Dermis blood vessel endothelial cell (primary cell): ENCODE measurements around the gene PASK. TPM values are rescaled to one million over a fixed set of nuclear protein-coding genes. Genes with fewer than 3 reads are reported as not detected.

ENCODE experiments used
- DNase-seq: peaks from one replicate; pipeline ENCODE4 v3.0.0; 2010
- total RNA-seq: library from RNA; depleted of rRNA; stranded (reverse); fragments of >200 nt; gene quantifications from 2 replicates; pipeline ENCODE4 v1.2.3, GENCODE V29; 2014

The PASK gene
- total RNA-seq, 1 donor from 2014 or later = 4.4 TPM

DNA sequence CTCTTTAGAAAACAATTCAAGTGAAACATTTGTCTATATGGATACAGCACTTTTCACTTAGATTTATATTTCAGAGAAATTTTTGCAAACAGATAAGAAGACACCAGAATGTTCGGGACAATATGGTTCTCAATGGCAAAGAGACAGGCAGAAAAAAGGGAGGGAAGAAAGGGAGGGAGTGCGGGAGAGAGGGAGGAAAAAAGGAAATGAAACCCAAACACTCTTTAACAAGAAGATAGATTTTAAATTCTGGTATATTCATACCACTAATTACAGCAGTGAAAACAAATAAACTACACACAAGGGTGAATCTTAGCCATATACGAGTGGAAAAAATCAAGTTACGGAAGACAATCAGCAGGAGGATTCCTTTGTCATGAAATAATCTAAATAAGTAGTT, 3.0 kb downstream of the PASK start:
- DNase-seq = no peak

DNA sequence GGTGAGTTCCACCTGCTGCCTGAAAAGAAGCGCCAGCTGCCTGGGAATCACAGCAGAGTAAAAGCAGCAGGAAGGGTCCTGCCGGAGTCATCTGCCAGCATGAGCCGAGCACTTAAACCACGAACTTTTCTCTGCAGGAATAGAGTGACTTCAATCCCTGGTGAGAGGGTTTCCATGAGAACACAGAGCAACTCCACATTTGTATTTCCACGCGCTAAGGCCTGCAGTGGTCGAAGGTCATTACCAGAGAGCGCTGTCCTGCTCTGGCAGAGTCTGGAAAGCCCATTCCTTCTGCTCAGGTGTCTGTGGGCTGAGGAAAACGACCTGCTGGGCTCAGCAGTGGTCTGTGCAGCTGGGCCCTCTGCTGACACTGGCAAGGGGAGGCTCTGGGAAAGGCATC, 6.7 kb downstream of the PASK start:
- DNase-seq = no peak

DNA sequence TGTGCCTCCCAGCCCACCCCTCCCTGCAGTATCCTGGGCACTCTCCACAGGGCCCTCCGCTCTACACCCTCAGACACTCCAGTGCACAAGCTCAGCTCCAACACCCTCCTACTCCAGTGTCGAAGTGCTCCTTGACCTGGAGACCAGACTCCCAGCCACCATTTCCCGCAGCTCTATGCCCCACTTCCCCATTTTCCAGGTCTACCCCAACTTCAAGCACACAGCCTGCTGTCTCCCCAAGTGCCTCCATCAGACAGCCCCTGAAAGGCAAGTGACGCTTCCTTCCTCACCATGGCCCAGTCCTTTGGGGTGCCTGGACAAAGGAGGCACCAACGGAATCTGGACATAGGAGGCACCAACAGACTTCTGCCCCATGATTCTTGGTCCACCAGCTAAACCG, 7.2 kb downstream of the PASK start:
- DNase-seq = no peak

DNA sequence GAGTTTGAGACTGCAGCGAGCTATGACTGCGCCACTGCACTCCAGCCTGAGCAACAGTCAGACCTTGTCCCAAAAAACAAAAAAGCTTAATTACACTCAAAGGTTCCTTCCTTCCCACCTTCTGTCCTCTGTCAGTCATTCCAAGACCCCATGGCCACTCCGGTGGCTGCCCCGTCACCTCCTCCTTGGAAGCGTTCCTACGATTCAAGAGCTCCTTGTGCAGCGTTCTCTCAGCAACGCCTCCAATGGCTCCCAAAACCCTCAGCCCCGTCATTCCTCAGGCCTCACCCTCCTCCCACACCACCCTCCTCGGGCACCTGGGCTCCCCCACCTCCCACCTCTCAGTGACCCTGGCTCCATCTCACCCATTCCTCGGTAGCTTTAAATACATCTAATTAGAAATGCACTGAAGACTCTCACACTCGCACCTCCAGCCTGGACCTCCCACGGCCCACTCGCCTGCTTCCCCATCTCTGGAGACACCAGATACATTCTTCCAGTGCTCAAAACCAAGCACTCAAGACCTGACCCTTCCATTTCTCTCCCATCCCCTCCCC, 8.0 kb downstream of the PASK start:
- no peak for DNase-seq

DNA sequence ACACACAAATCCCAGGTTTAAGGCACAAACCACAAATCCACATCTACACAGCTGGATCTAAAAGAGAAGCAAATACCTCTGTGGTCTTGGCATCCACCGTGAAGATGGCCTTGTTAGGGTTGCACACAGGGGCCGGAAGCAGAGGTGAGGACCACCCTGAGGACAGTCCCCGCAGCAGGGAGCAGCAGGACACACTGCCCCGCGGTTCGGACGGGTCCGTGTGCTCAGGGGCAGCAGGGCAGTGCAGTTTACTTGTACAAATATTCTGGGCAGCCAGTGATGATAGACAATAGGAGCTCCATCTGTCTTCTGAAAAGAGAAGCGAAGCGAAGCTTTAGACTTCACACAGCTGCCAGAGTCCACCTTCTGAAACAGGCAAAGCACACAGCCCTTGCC, 8.8 kb downstream of the PASK start:
- no peak for DNase-seq

DNA sequence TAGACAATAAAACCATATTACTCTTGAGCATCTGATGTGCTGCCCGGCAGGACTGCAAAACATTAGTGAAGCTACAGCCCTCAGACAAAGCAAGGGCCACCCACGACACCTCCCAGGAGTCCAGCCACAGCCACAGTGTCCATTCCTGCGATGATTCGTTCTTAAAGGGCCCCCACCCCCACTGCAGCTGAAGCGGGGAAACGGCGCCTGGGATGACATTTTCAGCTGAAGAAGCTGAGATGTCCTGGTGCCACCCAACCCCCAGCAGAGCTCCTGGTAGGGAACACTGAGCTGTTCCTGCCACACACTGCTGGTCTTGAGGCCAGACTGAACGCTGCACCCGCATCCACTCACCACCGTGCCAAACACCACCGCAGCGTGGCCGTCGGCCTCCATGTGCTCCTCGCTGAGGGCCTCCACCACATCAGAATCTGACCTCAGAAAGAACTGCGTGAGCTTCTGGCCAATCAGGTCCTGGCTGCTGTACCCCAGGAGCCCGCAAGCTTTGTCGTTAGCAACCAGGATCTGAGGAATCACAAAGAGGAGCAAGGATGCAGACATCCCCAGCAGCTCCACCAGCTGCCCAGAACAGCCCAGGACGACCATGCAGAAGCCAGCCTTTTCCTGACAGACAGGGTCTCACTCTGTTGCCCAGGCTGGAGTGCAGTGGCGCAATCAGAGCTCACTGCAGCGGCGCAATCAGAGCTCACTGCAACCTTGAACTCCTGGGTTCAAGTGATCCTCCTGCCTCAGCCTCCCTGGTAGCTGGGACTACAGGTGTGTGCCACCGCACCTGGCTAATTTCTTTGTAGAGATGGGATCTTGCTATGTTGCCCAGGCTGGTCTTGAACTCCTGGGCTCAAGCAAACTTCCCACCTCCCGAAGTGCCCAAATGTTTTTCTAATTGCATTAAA, 9.5 kb downstream of the PASK start:
- DNase-seq = no peak

DNA sequence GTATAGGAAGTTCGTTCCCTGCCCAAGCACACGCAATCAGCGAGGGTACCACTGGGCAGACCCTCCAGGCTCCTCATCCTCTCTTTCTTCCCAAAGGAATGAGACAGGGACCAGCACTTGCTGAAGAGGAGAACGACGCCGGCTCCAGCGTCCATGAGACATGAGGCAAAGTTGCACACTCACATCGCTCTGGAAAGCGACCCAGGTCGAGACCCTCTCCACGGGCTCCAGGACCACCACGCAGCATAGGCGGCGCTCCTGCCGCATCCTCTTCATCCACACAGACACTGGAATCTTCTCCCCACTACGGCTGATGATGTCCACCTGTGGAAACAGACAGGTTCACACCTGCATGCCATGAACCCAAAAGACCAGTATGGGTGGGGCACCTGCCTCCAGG, 10.8 kb downstream of the PASK start:
- no peak for DNase-seq

DNA sequence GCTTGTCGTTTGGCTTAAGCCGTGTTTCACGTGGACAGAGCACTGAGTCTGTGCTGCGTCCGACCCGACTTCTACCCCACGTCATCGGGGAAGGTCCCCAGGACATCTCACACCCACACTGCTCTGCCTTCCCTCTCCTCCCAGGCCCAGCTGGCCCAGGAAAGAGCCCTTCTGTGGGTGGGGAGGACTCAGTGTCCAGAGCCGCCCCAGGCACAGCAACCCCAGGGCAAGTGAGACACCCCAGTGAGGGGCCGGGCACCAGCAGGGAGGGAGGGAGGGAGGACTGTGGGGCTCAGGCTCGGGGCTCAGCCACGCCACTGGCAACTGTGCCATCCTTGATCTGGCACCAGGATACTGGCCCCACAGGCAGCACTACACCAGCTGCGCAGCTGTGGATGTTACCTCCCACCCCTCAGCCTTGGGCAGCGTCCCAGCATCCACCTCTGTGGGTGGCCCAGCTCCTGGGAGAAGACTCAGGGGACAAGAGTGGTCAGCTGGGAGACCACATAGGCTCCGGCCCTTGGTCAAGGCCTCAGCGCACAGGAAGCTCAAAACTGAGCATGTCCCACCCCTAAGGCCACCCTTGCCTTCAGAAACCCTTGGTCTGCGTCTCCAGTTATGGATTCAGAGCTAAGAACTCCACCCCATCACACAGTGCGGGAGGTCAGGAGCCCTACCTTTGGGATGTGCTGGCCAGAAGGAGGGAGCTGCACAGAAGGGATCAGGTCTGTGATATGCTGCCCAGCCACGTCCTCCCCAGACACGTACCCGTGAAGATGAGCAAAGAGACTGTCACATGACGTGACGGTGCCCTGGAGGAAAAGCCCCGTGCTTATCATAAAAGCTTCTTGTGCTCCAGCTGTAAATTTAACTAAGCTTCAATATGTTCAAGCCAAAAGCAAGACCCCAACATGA, 11.7 kb downstream of the PASK start:
- no peak for DNase-seq

DNA sequence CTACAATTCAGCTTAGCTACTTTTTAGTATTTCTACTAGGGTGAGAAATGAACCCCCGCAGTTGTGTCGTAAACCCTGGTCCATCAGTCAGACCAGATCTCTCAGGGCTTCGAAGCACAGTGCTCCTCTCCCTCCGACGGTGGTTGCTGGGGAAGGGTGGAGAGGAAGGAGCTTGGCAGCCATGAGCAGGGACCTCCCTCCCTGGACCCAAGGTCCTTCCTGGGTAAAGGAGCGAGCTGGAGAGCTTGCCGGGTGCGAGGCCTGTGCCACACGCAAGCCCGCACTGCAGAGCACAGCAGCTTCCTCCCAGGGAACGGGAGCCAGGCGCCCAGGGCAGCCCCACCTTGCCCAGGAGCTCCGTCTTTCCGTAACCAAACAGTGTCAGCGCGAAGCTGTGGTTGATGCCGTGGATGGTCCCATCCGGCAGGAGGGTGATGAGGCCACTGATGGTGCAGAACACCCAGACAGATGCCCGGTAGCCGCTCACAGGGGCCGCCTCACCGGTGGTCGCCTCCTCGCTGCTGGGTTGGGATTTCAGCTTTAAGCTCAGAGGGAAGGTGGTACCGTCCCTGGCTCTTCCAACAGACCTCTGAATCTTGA, 12.5 kb downstream of the PASK start:
- DNase-seq = no peak

DNA sequence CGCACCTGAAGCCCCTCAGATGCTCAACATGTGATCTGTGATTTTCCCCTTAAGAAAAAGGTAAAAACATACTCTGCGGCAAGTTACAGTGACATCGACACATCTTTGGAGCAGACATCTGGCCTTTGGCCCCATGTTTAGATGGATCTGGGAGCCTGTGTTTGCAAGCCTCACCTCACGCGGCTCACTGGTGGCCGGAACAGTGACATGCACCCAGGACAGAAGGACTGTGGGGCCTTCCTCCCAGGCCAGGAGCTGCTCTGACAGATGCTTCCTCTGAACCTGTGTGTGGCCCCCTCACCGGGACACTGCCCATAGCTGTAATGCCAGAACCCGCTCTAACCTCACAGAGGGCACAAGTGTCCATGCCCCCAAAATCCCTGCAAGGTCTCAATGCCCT, 13.1 kb downstream of the PASK start:
- DNase-seq = no peak

DNA sequence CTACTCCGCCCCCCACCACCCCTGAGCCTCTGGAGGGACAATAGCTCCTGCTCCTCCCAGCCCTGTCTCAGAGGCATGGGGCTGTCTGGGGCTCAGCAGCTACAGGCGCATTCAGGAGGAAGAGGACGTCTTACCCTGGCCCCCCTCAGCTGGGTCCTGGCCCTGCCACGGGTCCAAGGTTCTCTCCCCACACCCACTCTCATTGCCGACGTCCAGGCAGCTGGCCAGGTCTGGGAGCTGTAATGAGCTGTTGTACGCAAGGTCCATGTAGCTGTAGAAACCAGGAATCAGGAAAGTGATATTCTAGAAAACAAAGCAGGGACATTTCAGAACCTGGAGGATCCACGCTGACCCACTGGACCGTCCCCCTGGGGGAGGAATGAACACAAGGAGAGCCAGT, 13.5 kb downstream of the PASK start:
- DNase-seq = no peak

DNA sequence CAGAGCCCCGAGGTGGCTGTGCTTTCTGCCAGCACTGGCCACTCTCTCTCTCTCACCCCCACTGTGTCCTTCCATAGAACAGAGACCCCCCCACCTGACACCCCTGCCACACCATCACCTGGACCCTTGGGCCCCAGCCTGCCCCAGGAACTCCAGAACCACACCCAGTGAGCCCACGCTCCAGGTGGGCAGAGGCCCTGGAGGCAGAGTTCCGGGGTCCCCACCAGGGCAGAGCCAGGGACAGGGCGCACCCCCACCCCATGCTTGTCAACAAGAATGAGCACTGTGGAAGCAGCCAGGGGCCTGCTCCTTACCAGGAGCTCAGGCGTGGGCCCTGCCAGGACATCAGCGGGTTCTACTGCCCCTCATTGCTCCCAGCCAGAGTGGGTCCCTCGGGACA, 14.6 kb downstream of the PASK start:
- no peak for DNase-seq

DNA sequence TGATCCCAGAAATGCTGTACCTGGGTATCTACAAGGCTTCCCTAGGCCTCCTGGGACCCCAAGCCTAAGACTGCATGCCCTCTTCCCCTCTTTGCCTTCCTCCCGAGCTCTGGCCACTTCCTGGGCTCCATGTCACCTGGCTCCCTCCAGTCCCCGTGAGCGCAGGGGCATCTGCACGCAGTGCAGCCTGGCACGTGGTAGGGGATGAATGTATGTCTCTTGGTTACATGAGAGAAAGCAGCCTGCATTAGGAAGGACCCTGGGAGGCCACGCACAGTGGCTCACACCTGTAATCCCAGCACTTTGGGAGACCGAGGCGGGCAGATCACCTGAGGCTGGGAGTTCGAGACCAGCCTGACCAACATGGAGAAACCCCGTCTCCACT, 15.8 kb downstream of the PASK start:
- no peak for DNase-seq

DNA sequence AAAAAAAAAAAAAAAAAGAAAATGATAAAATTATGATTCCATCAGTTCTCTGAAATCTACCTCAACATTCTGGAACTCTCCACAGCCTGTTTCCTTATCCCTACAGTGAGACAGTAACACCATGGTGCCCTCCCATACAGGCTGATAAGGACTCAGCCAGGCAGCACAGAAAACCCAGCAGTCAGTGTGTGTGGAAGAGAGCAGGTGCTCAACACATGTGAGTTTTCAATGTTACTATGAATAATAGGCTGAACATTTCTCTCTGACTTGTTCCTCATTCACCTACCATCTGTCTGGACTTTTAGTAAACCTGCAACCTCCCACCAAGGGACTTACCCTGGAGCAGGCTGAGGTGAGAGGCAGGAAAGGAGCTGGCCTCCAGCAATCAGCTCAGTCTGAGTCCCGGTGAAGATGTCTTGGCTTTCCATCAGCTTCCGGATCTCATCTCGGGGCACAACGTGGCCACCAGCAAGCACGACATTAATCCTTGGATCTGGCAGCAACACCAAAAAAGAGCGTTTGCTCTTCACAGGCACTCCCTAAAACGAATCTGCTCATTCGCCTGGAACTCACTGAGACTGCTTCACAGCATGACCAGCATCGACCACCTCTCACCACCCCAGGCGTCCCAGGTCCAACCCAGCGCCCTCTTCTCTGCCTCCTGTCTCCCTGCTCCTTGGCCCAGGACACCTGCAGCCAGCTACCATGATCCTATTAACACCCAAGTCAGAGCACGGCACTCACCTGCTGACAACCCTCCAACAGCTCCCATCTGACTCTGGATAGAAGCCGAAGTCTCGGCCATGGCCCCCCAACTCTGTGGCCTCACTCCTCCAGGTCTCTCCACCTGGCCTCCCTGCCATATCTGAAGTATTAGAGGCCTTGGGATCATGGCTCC, 16.5 kb downstream of the PASK start:
- no peak for DNase-seq

DNA sequence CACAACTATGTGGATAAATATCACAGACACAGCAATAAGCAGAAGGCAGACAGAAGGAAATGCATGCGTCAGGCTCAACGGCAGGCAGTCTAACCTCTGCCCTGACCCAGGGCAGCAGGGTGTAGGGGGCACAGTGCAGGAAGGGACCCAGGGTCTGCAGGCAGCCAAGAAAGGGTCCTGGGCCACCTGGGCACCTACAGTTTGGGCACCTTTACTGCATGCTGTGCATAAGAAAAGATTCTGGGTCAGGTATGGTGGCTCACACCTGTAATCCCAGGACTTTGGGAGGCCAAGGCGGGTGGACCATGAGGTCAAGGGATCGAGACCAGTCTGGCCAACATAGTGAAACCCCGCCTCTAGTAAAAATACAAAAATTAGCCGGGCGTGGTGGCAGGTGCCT, 17.7 kb downstream of the PASK start:
- DNase-seq = no peak

DNA sequence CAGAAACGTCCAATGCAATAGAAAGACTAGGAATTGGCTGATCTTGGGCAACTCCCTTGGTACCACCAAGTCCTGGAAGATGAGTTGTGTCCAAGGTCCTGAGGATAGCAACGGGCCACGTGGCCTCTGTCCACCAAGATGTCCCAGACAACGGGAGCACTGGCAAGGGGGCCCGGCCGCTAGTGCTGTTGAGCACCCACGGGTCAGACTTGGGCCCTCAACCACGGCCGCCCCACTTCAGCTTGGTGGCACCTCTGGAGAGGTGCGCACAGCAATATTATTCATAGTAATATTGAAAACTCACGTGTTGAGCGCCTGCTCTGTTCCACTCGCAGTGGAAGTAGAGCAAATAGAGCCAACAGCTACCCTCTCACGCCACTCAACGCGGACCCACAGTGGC, 19.0 kb downstream of the PASK start:
- no peak for DNase-seq

DNA sequence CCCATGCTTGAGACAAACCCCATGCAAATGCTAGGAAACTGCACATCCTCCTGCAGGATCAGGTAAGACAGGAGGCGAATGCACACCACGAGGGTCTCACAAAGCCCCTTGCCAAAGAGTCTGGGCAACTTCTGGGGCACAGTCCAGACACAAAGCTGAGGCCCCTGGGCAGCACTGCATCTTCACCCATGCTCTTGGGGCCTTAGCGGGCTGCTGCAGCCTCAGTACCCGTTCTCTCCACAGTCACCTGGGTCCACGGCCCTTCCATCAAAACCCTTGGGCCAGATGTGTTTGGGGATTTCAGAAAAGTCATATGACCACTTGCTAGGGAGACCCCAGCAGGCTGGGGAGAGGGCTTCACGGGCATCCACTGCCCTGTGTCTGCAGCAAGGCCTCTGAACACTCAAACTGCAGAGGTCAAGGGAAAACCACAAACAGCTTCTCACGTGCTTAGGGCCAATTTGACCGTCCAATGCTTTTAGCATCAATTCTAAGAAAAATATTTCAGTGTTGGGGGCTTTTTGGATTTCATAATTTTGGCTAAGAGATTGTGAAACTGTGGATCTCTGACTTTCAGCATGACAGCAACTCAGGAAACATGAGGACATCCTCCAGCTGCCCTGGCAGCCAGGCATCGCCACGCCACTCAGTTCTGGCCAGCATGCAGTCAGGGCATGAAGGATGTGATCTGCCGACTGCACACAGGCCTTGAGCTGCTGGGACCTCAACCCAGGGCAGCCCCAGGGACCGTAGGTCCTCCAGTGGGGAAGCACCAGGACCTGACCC, 20.0 kb downstream of the PASK start:
- no peak for DNase-seq

DNA sequence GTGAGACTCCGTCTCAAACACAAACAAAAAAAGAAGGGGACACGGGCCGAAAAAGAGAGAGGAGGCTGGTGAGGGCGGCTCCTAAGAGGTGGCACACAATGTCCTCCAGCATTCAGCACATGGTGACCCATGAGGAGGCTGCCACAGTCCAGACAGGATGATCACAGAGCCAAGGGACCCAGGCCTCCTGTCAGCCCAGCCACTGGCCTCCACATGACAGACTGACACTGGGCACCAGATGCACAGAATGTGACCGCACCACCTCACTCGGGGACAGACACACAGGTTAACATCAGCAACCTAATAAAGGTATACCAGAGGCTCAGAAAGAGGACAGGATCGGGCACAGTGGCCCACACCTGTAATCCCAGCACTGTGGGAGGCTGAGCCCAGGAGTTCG, 21.0 kb downstream of the PASK start:
- no peak for DNase-seq

DNA sequence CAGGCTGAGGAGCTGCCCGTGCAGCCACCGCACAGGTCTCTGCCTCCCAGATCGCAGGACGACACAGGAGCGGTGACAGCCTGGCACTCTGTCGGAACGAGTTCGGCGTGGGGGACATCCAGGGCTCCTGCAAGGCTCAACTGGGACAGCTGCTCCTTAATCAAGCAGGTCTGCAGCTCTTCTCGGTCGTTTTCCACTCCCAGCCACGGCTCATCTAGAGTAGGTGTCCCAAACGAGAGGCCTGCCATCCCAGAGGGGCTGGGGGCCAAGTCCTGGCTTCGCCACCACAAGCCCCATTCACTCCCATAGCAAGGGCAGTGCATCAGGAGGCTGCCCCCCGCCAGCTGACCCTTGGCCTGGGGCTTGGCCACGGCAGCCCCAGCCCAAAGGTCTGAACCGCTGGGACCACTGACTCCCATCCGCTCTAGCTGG, 22.5 kb downstream of the PASK start:
- no peak for DNase-seq

DNA sequence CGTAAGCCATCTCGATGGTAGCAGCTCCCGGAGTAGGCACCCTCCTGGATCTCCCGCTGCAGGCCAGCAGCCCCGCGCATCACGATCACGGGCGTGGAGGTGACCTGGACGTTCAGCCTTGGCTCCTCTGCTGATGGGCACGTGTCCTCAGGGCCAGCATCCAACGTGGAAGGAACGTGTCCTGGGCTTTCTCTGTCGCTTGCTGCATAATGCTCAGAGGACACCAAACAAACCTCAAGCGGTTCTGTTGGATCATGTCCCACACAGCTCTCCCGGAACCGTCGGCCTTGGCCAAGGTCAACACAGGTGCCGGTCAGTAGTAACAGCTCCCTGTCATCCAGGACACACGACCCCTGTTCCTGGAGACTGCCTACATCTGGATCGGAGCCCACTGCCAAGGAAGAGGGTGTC, 23.1 kb downstream of the PASK start:
- no peak for DNase-seq

DNA sequence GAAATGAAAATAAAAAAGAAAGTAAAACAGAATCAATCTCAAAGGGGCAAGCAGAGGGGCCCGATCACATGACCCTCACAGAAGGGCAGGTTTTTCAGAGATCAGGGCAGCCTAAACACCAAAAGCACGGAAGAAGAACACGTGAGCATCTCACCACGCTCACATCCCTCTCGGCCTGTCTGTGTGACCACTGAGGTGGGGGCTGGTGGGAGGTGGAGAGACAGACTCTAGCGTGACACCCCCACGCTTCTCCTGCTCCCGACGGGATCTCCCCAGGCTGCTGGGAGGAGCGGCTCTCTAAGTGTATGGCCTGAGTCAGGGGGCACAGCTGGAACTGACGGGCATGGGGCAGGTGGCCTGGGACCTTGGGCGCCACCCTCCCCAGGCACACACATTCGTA, 23.6 kb downstream of the PASK start:
- DNase-seq = no peak
